Lung (tissue), 12 donors: ENCODE data around the gene OXCT1. TPM values are rescaled to one million over a fixed set of nuclear protein-coding genes. Genes with fewer than 3 reads are reported as not detected.
"Not testable (repeated sequence)": the region's sequence is repeated elsewhere in the genome, so short reads cannot be mapped to it uniquely, and the experiment has no call there.

Experiments
- ATAC-seq: fragments of 200-7000 bp; cut with Tn5 transposase; one replicate; pipeline ENCODE4 v1.9.1; 2020; ENCODE audit warnings: moderate number of reproducible peaks; ENCODE audit not compliant: insufficient read depth, low FRiP score
- DNase-seq, 3 donors: peaks; one replicate each; pipeline ENCODE4 v3.0.0-alpha.2; 2013 to 2017
- H3K27ac ChIP-seq, 2 donors: one replicate each; pipeline ENCODE4 v1.5.1; 2013; ENCODE audit warnings: mild to moderate bottlenecking in 2 of 2, moderate library complexity in 2 of 2, control low read depth in 1 of 2, inconsistent platforms in 1 of 2, low read depth in 1 of 2, low read length in 1 of 2
- H3K27me3 ChIP-seq, 3 donors: one replicate each; pipeline ENCODE4 v1.5.1; 2013; ENCODE audit warnings: low read length in 2 of 3; ENCODE audit not compliant: control insufficient read depth in 3 of 3, insufficient read depth in 3 of 3
- H3K36me3 ChIP-seq, 4 donors: one replicate each; pipeline ENCODE4 v1.5.1; 2013; ENCODE audit warnings: low read length in 4 of 4, mild to moderate bottlenecking in 1 of 4, moderate library complexity in 1 of 4; ENCODE audit not compliant: control insufficient read depth in 4 of 4, insufficient read depth in 4 of 4
- H3K4me1 ChIP-seq, 5 donors: one replicate each; pipeline ENCODE4 v1.5.1; 2013; ENCODE audit warnings: low read length in 5 of 5, mild to moderate bottlenecking in 2 of 5, moderate library complexity in 1 of 5; ENCODE audit not compliant: control insufficient read depth in 5 of 5, insufficient read depth in 5 of 5
- H3K4me3 ChIP-seq: one replicate; pipeline ENCODE4 v1.5.1; 2013; ENCODE audit warnings: mild to moderate bottlenecking, control low read depth, moderate library complexity
- H3K9ac ChIP-seq, 2 donors: one replicate each; pipeline ENCODE4 v1.5.1; 2013; ENCODE audit warnings: low read length in 2 of 2, control low read depth in 1 of 2; ENCODE audit not compliant: insufficient read depth in 1 of 2
- H3K9me3 ChIP-seq, 4 donors: one replicate each; pipeline ENCODE4 v1.5.1; 2013; ENCODE audit warnings: low read length in 3 of 4, mild to moderate bottlenecking in 1 of 4, moderate library complexity in 1 of 4; ENCODE audit not compliant: control insufficient read depth in 4 of 4, insufficient read depth in 3 of 4
- CTCF ChIP-seq: IDR thresholded peaks from 2 replicates; pipeline ENCODE4 v1.5.1; 2012; ENCODE audit warnings: mild to moderate bottlenecking; ENCODE audit errors: control extremely low read depth, extremely low read depth
- WGBS, 2 donors: extraction: QIAGEN DNeasy Blood & Tissue Kit; methylation state at CpG; one replicate each; pipeline ENCODE4 v1.1.7; 2013; 5-methylcytosine and 5-hydroxymethylcytosine counted together
- polyA plus RNA-seq, 2 donors: library from polyadenylated mRNA; stranded (reverse); fragments of 200-250 nt; gene quantifications; one replicate each; pipeline ENCODE4 v1.2.1, GENCODE V29; 2013
- total RNA-seq, 2 donors: library from RNA; depleted of rRNA in 1 of 2; stranded (reverse); fragments of >200 nt in 1 of 2; gene quantifications; one replicate each; pipeline ENCODE4 v1.2.1, GENCODE V29; 2014 to 2021
- donor health status: control.
- donor health status: control.
- donor health status: Bipolar disorder and iron deficiency.
- donor health status: healthy.
- donor health status: DM: yes; HTN: yes; CAD: no.

Gene OXCT1
- total and polyA plus RNA-seq, 4 donors: 6.7 to 17.3 (median 12.7) TPM

DNA sequence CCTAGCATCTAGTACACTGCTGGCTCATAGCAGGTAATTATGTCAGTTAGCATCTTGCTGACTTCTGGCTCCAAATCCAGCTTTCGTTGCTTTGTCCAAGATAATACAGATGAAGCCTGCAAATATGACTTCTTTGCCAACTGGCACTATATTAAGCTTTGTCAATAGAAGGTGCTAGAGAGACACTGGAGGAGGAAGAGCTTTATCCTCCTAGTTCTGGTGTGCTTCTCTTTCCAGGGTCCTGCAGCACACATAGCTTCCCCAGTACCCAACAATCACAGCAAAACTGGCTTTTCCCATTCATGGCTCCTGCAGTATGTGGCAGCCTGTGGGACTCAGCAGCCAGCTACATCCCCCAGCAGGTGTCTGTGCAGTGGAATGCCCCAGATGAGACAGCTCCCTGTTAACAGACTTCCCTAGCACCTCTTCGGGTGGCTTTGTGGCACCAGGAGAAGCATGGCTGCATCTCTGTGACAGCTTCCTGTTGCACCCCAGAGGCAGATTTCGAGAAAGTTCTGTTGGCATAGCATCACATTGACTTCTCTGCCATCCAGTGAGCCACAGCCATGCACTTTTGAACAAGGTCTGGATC, 147.8 kb downstream of the OXCT1 start:
- ATAC-seq: no peak
- no peak for TF ChIP-seq CTCF

DNA sequence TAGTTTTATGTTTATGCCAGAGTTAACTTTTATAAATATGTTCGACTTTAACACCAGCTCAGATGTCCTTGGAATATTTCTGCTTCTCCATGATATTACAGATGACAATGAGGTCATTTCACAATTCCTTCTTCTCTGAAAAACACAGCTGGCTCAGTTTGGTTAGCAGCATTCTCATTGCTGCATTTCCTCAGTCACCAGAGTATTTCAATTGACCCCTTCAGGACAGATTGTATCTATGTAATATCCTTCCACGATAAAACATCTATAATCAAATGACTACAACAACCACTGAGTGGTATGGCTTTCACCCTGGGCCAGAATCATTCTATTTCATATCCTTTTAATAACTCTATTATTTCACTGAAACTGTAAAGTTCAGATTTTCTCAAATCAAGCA, 148.7 kb downstream of the OXCT1 start:
- TF ChIP-seq CTCF: no peak
- H3K27me3 ChIP-seq: no peaks in the 10 kb centered on the region
- no peaks in the 10 kb centered on the region for H3K4me1 ChIP-seq
- no peaks in the 10 kb centered on the region for H3K36me3 ChIP-seq
- H3K27ac ChIP-seq: no peak overlapping the region
- DNase-seq (peak in 2 of 3 donors; percentile 46 to 57), ATAC-seq (no peak)
- H3K4me3 ChIP-seq: no peak overlapping the region
- WGBS, 2 donors: 68 to 73% methylated on average over 2 of the region's 2 CpGs
- H3K9me3 ChIP-seq: peaks cover 0 to 6% (median 0%) of the 10 kb centered on the region in 4 donors
- H3K9ac ChIP-seq: no peak overlapping the region

More for the DNA sequence above, 147.8 kb downstream of the OXCT1 start:
- H3K4me1 ChIP-seq: no peaks in the 10 kb centered on the region
- 82 to 87% methylated on average over 3 of the region's 3 CpGs for WGBS, 2 donors
- no peaks in the 10 kb centered on the region for H3K27me3 ChIP-seq
- H3K27ac ChIP-seq: no peak overlapping the region
- no peak overlapping the region for H3K9ac ChIP-seq
- no peaks in the 10 kb centered on the region for H3K9me3 ChIP-seq
- no peak overlapping the region for H3K4me3 ChIP-seq
- H3K36me3 ChIP-seq: no peaks in the 10 kb centered on the region
- peak in 2 of 3 donors; percentile 22 to 27 for DNase-seq

DNA sequence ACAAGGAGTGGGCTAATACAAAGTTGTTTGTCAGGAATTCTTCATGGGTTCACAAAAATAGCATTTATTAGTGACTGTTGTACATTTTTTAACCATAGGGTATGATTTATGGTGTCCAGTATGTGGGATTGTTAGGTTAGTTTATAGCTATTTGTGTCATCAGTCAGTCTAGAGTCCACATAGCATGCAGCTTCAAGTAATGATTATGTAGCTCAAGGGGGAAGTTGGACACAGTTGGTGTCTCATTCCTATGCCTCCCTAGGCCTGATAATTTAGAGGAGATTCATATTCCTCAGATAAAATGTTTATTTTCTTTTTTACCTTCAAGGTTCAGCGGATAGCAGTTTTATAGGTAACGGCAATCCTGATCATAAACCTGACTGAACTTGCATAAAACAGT, 153.8 kb downstream of the OXCT1 start:
- DNase-seq (no peak), ATAC-seq (no peak)
- no peak for TF ChIP-seq CTCF
- H3K9ac ChIP-seq: no peak overlapping the region
- no peaks in the 10 kb centered on the region for H3K4me1 ChIP-seq
- no peaks in the 10 kb centered on the region for H3K36me3 ChIP-seq
- H3K9me3 ChIP-seq: peaks cover 0 to 13% (median 2%) of the 10 kb centered on the region in 4 donors
- WGBS, 2 donors: 94 to 98% methylated on average over 2 of the region's 2 CpGs
- H3K27me3 ChIP-seq: no peaks in the 10 kb centered on the region
- H3K4me3 ChIP-seq: no peak overlapping the region
- no peak overlapping the region for H3K27ac ChIP-seq

DNA sequence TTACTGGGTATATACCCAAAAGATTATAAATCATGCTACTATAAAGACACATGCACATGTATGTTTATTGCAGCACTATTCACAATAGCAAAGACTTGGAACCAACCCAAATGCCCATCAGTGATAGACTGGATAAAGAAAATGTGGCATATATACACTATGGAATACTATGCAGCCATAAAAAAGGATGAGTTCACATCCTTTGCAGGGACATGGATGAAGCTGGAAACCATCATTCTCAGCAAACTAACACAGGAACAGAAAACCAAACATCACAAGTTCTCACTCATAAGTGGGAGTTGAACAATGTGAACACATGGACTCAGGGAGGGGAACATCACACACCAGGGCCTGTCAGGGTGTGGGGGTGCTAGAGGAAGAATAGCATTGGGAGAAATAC, 155.8 kb downstream of the OXCT1 start:
- not testable (repeated sequence) for H3K9ac ChIP-seq, DNase-seq, H3K27ac ChIP-seq, H3K4me3 ChIP-seq, H3K27me3 ChIP-seq, H3K36me3 ChIP-seq, ATAC-seq, H3K4me1 ChIP-seq
- H3K9me3 ChIP-seq: peaks cover 0 to 13% (median 2%) of the 10 kb centered on the region in 4 donors
